Fibroblast of mammary gland (primary cell): Measurements from ENCODE around the gene DPM2.

Experiments
- DNase-seq: peaks from one replicate; pipeline ENCODE4 v3.0.0-alpha.2; 2010; ENCODE audit warnings: low read depth
- H3K4me3 ChIP-seq: 2 replicates; pipeline ENCODE4 v1.5.1; 2011; ENCODE audit warnings: low read depth, mild to moderate bottlenecking, low read length, moderate library complexity; ENCODE audit not compliant: control insufficient read depth
- TF ChIP-seq, protein P1 (sequence below): conservative IDR thresholded peaks from 2 replicates; pipeline ENCODE4 v1.5.1; 2011; ENCODE audit warnings: low read depth, low read length, inconsistent platforms; ENCODE audit not compliant: control insufficient read depth, insufficient read depth

The DPM2 gene

GRCh38 chr9:127938298-127938690, 640 bp upstream of the DPM2 start:
- H3K4me3 ChIP-seq, result peak overlapping the region; percentile 92
- DNase-seq, result no peak
- TF ChIP-seq, protein P1, sequence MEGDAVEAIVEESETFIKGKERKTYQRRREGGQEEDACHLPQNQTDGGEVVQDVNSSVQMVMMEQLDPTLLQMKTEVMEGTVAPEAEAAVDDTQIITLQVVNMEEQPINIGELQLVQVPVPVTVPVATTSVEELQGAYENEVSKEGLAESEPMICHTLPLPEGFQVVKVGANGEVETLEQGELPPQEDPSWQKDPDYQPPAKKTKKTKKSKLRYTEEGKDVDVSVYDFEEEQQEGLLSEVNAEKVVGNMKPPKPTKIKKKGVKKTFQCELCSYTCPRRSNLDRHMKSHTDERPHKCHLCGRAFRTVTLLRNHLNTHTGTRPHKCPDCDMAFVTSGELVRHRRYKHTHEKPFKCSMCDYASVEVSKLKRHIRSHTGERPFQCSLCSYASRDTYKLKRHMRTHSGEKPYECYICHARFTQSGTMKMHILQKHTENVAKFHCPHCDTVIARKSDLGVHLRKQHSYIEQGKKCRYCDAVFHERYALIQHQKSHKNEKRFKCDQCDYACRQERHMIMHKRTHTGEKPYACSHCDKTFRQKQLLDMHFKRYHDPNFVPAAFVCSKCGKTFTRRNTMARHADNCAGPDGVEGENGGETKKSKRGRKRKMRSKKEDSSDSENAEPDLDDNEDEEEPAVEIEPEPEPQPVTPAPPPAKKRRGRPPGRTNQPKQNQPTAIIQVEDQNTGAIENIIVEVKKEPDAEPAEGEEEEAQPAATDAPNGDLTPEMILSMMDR, result no peak

GRCh38 chr9:127937056-127937387, 632 bp downstream of the DPM2 start:
- H3K4me3 ChIP-seq, result peak overlapping the region; percentile 92
- no peak for DNase-seq
- TF ChIP-seq, protein P1, result no peak

DNA sequence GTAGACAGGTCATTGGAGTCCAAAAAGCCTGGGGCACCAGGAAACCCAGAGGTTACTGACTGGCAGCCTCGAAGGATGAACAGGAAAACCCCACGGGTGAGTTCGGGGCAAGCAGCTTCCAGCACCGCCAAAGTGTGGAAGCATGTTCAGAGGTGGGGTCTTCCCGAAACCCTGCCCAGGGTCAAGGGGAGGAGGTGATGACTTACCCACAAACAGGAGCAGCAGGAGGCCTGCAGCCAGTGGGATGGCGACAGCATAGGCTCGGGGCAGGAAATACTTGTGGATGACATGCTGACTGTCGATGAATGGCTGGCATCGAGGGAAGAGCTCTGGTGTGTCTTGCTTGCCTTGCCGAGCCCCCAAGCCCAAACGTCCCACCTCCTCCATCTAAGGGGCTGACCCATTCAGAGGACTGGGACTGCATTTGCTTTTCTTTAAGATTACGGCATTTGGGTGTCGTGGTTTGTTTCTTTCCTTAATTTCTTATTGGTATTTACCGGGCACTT, 1.3 kb downstream of the DPM2 start:
- H3K4me3 ChIP-seq, result peak overlapping the region; percentile 92
- no peak for DNase-seq
- TF ChIP-seq, protein P1, result no peak

DNA sequence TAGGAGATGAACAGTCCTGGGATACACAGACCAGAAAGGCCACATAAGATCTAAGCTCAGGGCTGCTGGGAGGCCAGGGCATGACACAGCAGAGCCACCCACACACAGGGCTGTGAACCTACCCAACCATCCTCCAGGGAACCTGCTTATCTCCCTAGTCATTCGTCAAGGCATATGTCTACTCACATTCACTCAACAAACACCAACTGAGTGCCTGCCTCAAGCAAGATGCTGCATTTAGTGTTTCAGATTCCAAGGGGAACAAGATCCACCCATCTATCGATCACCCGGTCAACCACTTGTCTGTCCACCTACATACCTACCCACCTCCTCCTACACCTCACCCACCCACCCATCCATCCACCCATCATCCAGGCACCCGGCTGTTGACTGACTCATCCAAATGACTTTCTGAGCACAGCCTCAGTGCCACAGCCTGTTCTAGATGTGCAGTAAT, 1.9 kb downstream of the DPM2 start:
- DNase-seq, result peak; percentile 62
- peak overlapping the region; percentile 92 for H3K4me3 ChIP-seq

DNA sequence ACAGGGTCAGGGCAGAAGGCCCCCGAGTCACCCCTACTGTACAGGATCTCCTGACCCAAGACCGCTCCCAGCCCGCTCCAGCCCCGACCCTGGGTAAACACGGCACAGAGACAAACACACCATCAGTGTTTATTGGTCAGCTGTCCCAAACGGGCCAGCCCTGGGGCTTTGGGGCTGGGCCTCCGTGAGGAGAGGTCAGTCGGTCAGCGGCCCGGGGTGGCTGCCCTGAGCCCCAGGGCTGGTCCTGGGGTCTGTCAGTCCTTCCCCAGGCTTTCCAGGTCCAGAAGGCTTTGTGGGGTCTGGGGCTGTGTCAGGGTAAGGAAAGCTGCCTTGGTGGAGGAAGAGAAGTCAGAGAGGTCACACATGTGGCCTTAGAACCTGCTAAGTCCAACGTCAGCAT, 2.7 kb downstream of the DPM2 start:
- no peak for DNase-seq
- H3K4me3 ChIP-seq, result no peak overlapping the region
- TF ChIP-seq, protein P1, result no peak

More for the DNA sequence above, 1.9 kb downstream of the DPM2 start:
- TF ChIP-seq, protein P1, result no peak

- no peak for DNase-seq
- TF ChIP-seq, protein P1, result no peak
These were observed 3.4 kb downstream of the DPM2 start for GRCh38 chr9:127934248-127934647.

More at GRCh38 chr9:127934248-127934647, 3.4 kb downstream of the DPM2 start:
- no peak overlapping the region for H3K4me3 ChIP-seq
